ENCODE results near the gene CTAGE6. TPM values are rescaled to one million over a fixed set of nuclear protein-coding genes. Genes with fewer than 3 reads are reported as not detected.
A peak's percentile ranks its signal among the peaks of the same experiment; 100 is the strongest.

Gene CTAGE6
- total and polyA plus RNA-seq, 9 of the 15 experiments (the other 6 are each of a cell fraction or from before 2014, with no cell fraction given) = 0.04 to 0.21 (median 0.11) TPM; not detected in 5

- BruUV-seq (replicated peaks) = no TSS peak
- H3K9me3 ChIP-seq (replicated peaks; ENCODE audit: control insufficient read depth, insufficient read depth, low read depth, low read length) = no peaks in the 10 kb centered on the region
- no peak overlapping the region for H3K4me3 ChIP-seq
- 0 out of 5 replicates have a peak, but pooled peaks cover 0 to 2% of the 10 kb centered on the region in 2 experiments for H3K4me1 ChIP-seq (replicated peaks in 1 of 2; ENCODE audit: control insufficient read depth in 2 of 2, insufficient read depth in 2 of 2, low read length in 2 of 2)
- no peaks in the 10 kb centered on the region for H3K36me3 ChIP-seq (ENCODE audit: control insufficient read depth, insufficient read depth, low read length)
- FAIRE-seq (no peak), DNase-seq (ENCODE audit: extremely low read depth in 1 of 4, low spot score in 3 of 4) (peak in 2 of 4 experiments; percentile 3 to 6), ATAC-seq (peak; percentile 25; the same call in 2 of the 3 replicates)
- H3K9me1 ChIP-seq (ENCODE audit: control insufficient read depth, insufficient read depth, low read length) = no peaks in the 10 kb centered on the region
- WGBS (ENCODE audit: insufficient coverage, low coverage, missing lambda C conversion rate) = 29% methylated on average over 4 of the region's 4 CpGs
- intact Hi-C loops (cut with micrococcal nuclease) = loop anchor here (5.0 kb wide), 2 partner anchors 396 to 656 kb away; no protein-coding TSS in a partner anchor
- H3K27me3 ChIP-seq (ENCODE audit: control insufficient read depth in 2 of 2, insufficient read depth in 2 of 2, low read length in 2 of 2) = no peaks in the 10 kb centered on the region
- ChIA-PET CTCF (ENCODE audit: low intra/inter-chr PET ratio) (interaction anchor here (3.2 kb wide), 1 partner anchor 391 kb away, joined by 26 read pairs; no protein-coding TSS in a partner anchor), POLR2A (interaction anchor here (1.4 kb wide), 1 partner anchor 392 kb away, joined by 7 read pairs; no protein-coding TSS in a partner anchor)
- no peak overlapping the region for H3K4me2 ChIP-seq (ENCODE audit: insufficient read depth, low read length)
- peak overlapping the region; percentile 70 for H2AFZ ChIP-seq (ENCODE audit: low read depth, low read length)
- in situ Hi-C loops (cut with MboI) = no loop called here
- H3K27ac ChIP-seq (ENCODE audit: extremely low read depth, low read depth, low read length) = no peak overlapping the region
- TF ChIP-seq SP2 (IDR thresholded peaks at IDR 0.05; ENCODE audit: extremely low read depth, low read depth, low read length, poor library complexity, severe bottlenecking) (no peak), MCM5 (IDR thresholded peaks at IDR 0.05; ENCODE audit: low read depth) (no peak), ARNT (IDR thresholded peaks at IDR 0.05) (no peak), BRF2 (IDR thresholded peaks at IDR 0.05; ENCODE audit: borderline replicate concordance, insufficient read depth, insufficient read length) (no peak), PKNOX1 (IDR thresholded peaks at IDR 0.05) (no peak), ILF3 (IDR thresholded peaks at IDR 0.05; ENCODE audit: borderline replicate concordance) (no peak), MLLT1 (IDR thresholded peaks at IDR 0.05) (no peak)
- no peak overlapping the region for H3K9ac ChIP-seq (ENCODE audit: insufficient read depth in 1 of 2, low read depth in 2 of 2, low read length in 2 of 2)
- H3K79me2 ChIP-seq (ENCODE audit: control insufficient read depth, insufficient read depth, low read length) = no peaks in the 10 kb centered on the region
- no peaks in the 10 kb centered on the region for H4K20me1 ChIP-seq (replicated peaks; ENCODE audit: control insufficient read depth, insufficient read depth, low read length)
Observed at GRCh38 chr7:143735962-143736361, 21.5 kb downstream of the CTAGE6 start.

All from K562 (cell line).